Activated T-cell treated with anti-CD3 and anti-CD28 coated beads, Interleukin-2, amount 50 U/mL, for 4 hours (primary cell): ENCODE measurements around the gene PCSK6. TPM values are rescaled to one million over a fixed set of nuclear protein-coding genes. Genes with fewer than 3 reads are reported as not detected.
"Not testable (repeated sequence)": the region's sequence is repeated elsewhere in the genome, so short reads cannot be mapped to it uniquely, and the experiment has no call there.

Experiments used
- ATAC-seq, 2 donors: fragments of 200-7000 bp; cut with Tn5 transposase; one replicate each; pipeline ENCODE4 v1.10.0; 2021
- DNase-seq: peaks from one replicate; pipeline ENCODE4 v3.0.0-alpha.2; 2020
- H3K27me3 Mint-ChIP-seq: one replicate; pipeline ENCODE4 v1.8.0; 2021; ENCODE audit warnings: low read depth, mixed read lengths
- H3K36me3 Mint-ChIP-seq: one replicate; pipeline ENCODE4 v1.8.0; 2022; ENCODE audit warnings: mixed read lengths; ENCODE audit not compliant: insufficient read depth
- H3K4me1 Mint-ChIP-seq: one replicate; pipeline ENCODE4 v1.8.0; 2021; ENCODE audit warnings: low read depth, mixed read lengths
- H3K4me3 Mint-ChIP-seq: one replicate; pipeline ENCODE4 v1.8.0; 2021; ENCODE audit warnings: mild to moderate bottlenecking, moderate library complexity, mixed read lengths
- H3K9me3 Mint-ChIP-seq: one replicate; pipeline ENCODE4 v1.8.0; 2021; ENCODE audit warnings: mixed read lengths
- total RNA-seq, 3 donors: library from RNA; stranded (reverse); gene quantifications; one replicate each; pipeline ENCODE4 v1.2.1, GENCODE V29; 2021

PCSK6 gene
- total RNA-seq, 3 donors from 2014 or later, result 0.53 to 0.83 (median 0.65) TPM

- Mint-ChIP-seq H3K4me3 (no peak overlapping the region), H3K36me3 (no peaks in the 10 kb centered on the region), H3K4me1 (no peaks in the 10 kb centered on the region), H3K27me3 (peaks cover 12% of the 10 kb centered on the region), H3K9me3 (no peaks in the 10 kb centered on the region)
- DNase-seq (no peak), ATAC-seq (no peak)
Observed at GRCh38 chr15:101404245-101404644, 85.3 kb downstream of the PCSK6 start.

GRCh38 chr15:101402883-101403282 is 86.6 kb downstream of the PCSK6 start:
- DNase-seq, H3K9me3 Mint-ChIP-seq, H3K4me1 Mint-ChIP-seq, H3K4me3 Mint-ChIP-seq, H3K36me3 Mint-ChIP-seq, ATAC-seq: not testable (repeated sequence)
- H3K27me3 Mint-ChIP-seq, result peaks cover 23% of the 10 kb centered on the region

GRCh38 chr15:101401286-101401685 is 88.2 kb downstream of the PCSK6 start:
- no peak overlapping the region for H3K4me3 Mint-ChIP-seq

GRCh38 chr15:101399431-101399830 is 90.1 kb downstream of the PCSK6 start:
- DNase-seq, result no peak
- Mint-ChIP-seq H3K4me3 (no peak overlapping the region), H3K27me3 (peaks cover 40% of the 10 kb centered on the region), H3K4me1 (no peaks in the 10 kb centered on the region), H3K36me3 (no peaks in the 10 kb centered on the region), H3K9me3 (no peaks in the 10 kb centered on the region)
- ATAC-seq, result no peak

More at GRCh38 chr15:101401286-101401685, 88.2 kb downstream of the PCSK6 start:
- Mint-ChIP-seq H3K36me3 (no peaks in the 10 kb centered on the region), H3K9me3 (no peaks in the 10 kb centered on the region), H3K27me3 (peaks cover 33% of the 10 kb centered on the region), H3K4me1 (no peaks in the 10 kb centered on the region)
- ATAC-seq (no peak), DNase-seq (no peak)

GRCh38 chr15:101398247-101398646 is 91.3 kb downstream of the PCSK6 start:
- H3K9me3 Mint-ChIP-seq, result no peaks in the 10 kb centered on the region
- no peak overlapping the region for H3K4me3 Mint-ChIP-seq
- no peaks in the 10 kb centered on the region for H3K36me3 Mint-ChIP-seq
- DNase-seq (no peak), ATAC-seq (no peak)
- no peaks in the 10 kb centered on the region for H3K4me1 Mint-ChIP-seq
- H3K27me3 Mint-ChIP-seq, result peaks cover 47% of the 10 kb centered on the region

- Mint-ChIP-seq H3K27me3 (peaks cover 47% of the 10 kb centered on the region), H3K9me3 (no peaks in the 10 kb centered on the region), H3K4me1 (no peaks in the 10 kb centered on the region), H3K4me3 (no peak overlapping the region), H3K36me3 (no peaks in the 10 kb centered on the region)
- no peak for ATAC-seq
- DNase-seq, result no peak
Observed at GRCh38 chr15:101397521-101398003, 91.9 kb downstream of the PCSK6 start.

GRCh38 chr15:101396484-101397261 is 92.8 kb downstream of the PCSK6 start:
- no peak for ATAC-seq
- Mint-ChIP-seq H3K4me1 (no peaks in the 10 kb centered on the region), H3K27me3 (peaks cover 47% of the 10 kb centered on the region), H3K4me3 (no peak overlapping the region), H3K36me3 (no peaks in the 10 kb centered on the region), H3K9me3 (no peaks in the 10 kb centered on the region)
- no peak for DNase-seq

GRCh38 chr15:101394654-101395053 is 94.9 kb downstream of the PCSK6 start:
- DNase-seq (no peak), ATAC-seq (no peak)
- peaks cover 43% of the 10 kb centered on the region for H3K27me3 Mint-ChIP-seq
- no peak overlapping the region for H3K4me3 Mint-ChIP-seq
- H3K9me3 Mint-ChIP-seq, result no peaks in the 10 kb centered on the region
- H3K4me1 Mint-ChIP-seq, result no peaks in the 10 kb centered on the region
- no peaks in the 10 kb centered on the region for H3K36me3 Mint-ChIP-seq

- Mint-ChIP-seq H3K9me3 (no peaks in the 10 kb centered on the region), H3K36me3 (no peaks in the 10 kb centered on the region), H3K4me3 (no peak overlapping the region), H3K4me1 (no peaks in the 10 kb centered on the region), H3K27me3 (peaks cover 37% of the 10 kb centered on the region)
- DNase-seq, result no peak
- ATAC-seq, result no peak
Observed at GRCh38 chr15:101394056-101394630, 95.4 kb downstream of the PCSK6 start.

- ATAC-seq (no peak), DNase-seq (no peak)
- no peaks in the 10 kb centered on the region for H3K36me3 Mint-ChIP-seq
- no peaks in the 10 kb centered on the region for H3K4me1 Mint-ChIP-seq
- H3K9me3 Mint-ChIP-seq, result no peaks in the 10 kb centered on the region
- peaks cover 30% of the 10 kb centered on the region for H3K27me3 Mint-ChIP-seq
- no peak overlapping the region for H3K4me3 Mint-ChIP-seq
Observed at GRCh38 chr15:101393172-101393571, 96.3 kb downstream of the PCSK6 start.

GRCh38 chr15:101391981-101392640 is 97.4 kb downstream of the PCSK6 start:
- H3K36me3 Mint-ChIP-seq, result no peaks in the 10 kb centered on the region
- ATAC-seq (no peak), DNase-seq (no peak)
- H3K4me1 Mint-ChIP-seq, result no peaks in the 10 kb centered on the region
- no peak overlapping the region for H3K4me3 Mint-ChIP-seq
- no peaks in the 10 kb centered on the region for H3K9me3 Mint-ChIP-seq
- peaks cover 20% of the 10 kb centered on the region for H3K27me3 Mint-ChIP-seq

- ATAC-seq, result no peak
- no peak for DNase-seq
- H3K4me3 Mint-ChIP-seq, result no peak overlapping the region
- no peaks in the 10 kb centered on the region for H3K9me3 Mint-ChIP-seq
- H3K4me1 Mint-ChIP-seq, result no peaks in the 10 kb centered on the region
- no peaks in the 10 kb centered on the region for H3K36me3 Mint-ChIP-seq
- peaks cover 14% of the 10 kb centered on the region for H3K27me3 Mint-ChIP-seq
Observed at GRCh38 chr15:101391431-101391830, 98.1 kb downstream of the PCSK6 start.

- Mint-ChIP-seq H3K4me1 (no peaks in the 10 kb centered on the region), H3K9me3 (no peaks in the 10 kb centered on the region), H3K4me3 (no peak overlapping the region), H3K27me3 (peaks cover 8% of the 10 kb centered on the region), H3K36me3 (no peaks in the 10 kb centered on the region)
- ATAC-seq (no peak), DNase-seq (no peak)
Observed at GRCh38 chr15:101390462-101390861, 99.0 kb downstream of the PCSK6 start.

GRCh38 chr15:101390060-101390459 is 99.4 kb downstream of the PCSK6 start:
- H3K4me1 Mint-ChIP-seq, result no peaks in the 10 kb centered on the region
- DNase-seq (no peak), ATAC-seq (no peak)
- H3K9me3 Mint-ChIP-seq, result no peaks in the 10 kb centered on the region
- peaks cover 8% of the 10 kb centered on the region for H3K27me3 Mint-ChIP-seq
- H3K36me3 Mint-ChIP-seq, result no peaks in the 10 kb centered on the region
- no peak overlapping the region for H3K4me3 Mint-ChIP-seq

GRCh38 chr15:101389362-101389761 is 100.1 kb downstream of the PCSK6 start:
- H3K4me1 Mint-ChIP-seq, result no peaks in the 10 kb centered on the region
- peaks cover 6% of the 10 kb centered on the region for H3K27me3 Mint-ChIP-seq
- ATAC-seq, result no peak
- no peaks in the 10 kb centered on the region for H3K36me3 Mint-ChIP-seq
- DNase-seq, result no peak
- H3K4me3 Mint-ChIP-seq, result no peak overlapping the region
- H3K9me3 Mint-ChIP-seq, result no peaks in the 10 kb centered on the region
